Panc1 (cell line): ENCODE data around the gene LRGUK.

Source experiments
- CTCF ChIP-seq: fragments of 450-650 bp; IDR thresholded peaks from 2 replicates; pipeline ENCODE4 v1.5.1; 2017; ENCODE audit warnings: mild to moderate bottlenecking
- POLR2AphosphoS5 ChIP-seq: IDR thresholded peaks from 2 replicates; pipeline ENCODE4 v1.6.1; 2012; ENCODE audit warnings: mild to moderate bottlenecking, low read depth, low read length, moderate library complexity
- REST ChIP-seq, 2 experiments: IDR thresholded peaks; 2 replicates each; pipeline ENCODE4 v1.6.1; 2011 to 2012; ENCODE audit warnings: low read depth in 2 of 2, control low read depth in 1 of 2, low read length in 1 of 2, mild to moderate bottlenecking in 1 of 2, moderate library complexity in 1 of 2; ENCODE audit not compliant: insufficient read depth in 1 of 2

GRCh38 chr7:134101716-134102115 lies 25.4 kb upstream of the LRGUK start:
- TF ChIP-seq CTCF (no peak), POLR2AphosphoS5 (no peak), REST (IDR thresholded peaks at IDR 0.05; ENCODE audit: insufficient read depth in 1 of 2, low read depth in 2 of 2, low read length in 1 of 2) (no peak)
